ENCODE measurements around the gene GID4. TPM values are rescaled to one million over a fixed set of nuclear protein-coding genes. Genes with fewer than 3 reads are reported as not detected.
"Not testable (repeated sequence)": the region's sequence is repeated elsewhere in the genome, so short reads cannot be mapped to it uniquely, and the experiment has no call there.

GID4 gene
- total and polyA plus RNA-seq, 4 donors: 1.7 to 4.9 (median 3.7) TPM

DNA sequence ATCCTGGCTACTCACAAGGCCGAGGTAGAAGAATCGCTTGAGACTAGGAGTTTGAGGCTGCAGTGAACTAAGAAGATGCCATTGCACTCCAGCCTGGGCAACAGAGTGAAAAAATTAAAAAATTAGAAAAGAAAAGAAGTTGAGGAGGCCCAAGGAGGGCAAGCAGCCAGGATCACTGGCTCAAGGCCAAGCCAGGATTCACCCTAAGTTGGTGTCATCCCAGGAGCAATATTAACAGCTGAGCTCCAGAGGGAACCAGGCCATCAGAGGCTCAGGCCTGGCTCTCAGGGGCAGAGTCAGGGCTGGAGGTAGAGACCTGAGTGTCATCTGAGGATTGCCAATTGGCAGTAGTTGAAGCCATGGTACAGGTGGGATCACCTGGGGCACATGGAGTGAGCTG is 45.8 kb upstream of the GID4 start:
- H3K27ac ChIP-seq (ENCODE audit: low read depth in 1 of 2, low read length in 2 of 2): no peak overlapping the region
- H3K9me3 ChIP-seq (ENCODE audit: control insufficient read depth in 4 of 4, low read length in 3 of 4): no peaks in the 10 kb centered on the region
- H3K9ac ChIP-seq (ENCODE audit: low read depth in 1 of 2, low read length in 2 of 2): no peak overlapping the region
- H3K4me1 ChIP-seq (ENCODE audit: control insufficient read depth in 4 of 4, insufficient read depth in 4 of 4, low read length in 3 of 4): no peaks in the 10 kb centered on the region
- DNase-seq (ENCODE audit: low spot score): no peak
- 95% methylated on average over 2 of the region's 2 CpGs for WGBS
- no peaks in the 10 kb centered on the region for H3K36me3 ChIP-seq (ENCODE audit: control insufficient read depth in 4 of 4, insufficient read depth in 3 of 4, low read depth in 1 of 4, low read length in 3 of 4)
- H3K4me3 ChIP-seq (ENCODE audit: low read depth in 1 of 3, low read length in 3 of 3): no peak overlapping the region
- H3K27me3 ChIP-seq (ENCODE audit: control insufficient read depth in 4 of 4, insufficient read depth in 4 of 4, low read length in 3 of 4): no peaks in the 10 kb centered on the region
- TF ChIP-seq SP1 (IDR thresholded peaks at IDR 0.05) (no peak), YY1 (IDR thresholded peaks at IDR 0.05) (no peak), FOXA2 (IDR thresholded peaks at IDR 0.05) (no peak), NR2F2 (IDR thresholded peaks at IDR 0.05) (no peak), RAD21 (IDR thresholded peaks at IDR 0.05) (no peak), HNF4A (conservative IDR thresholded peaks at IDR 0.05) (no peak)
- TF ChIP-seq, protein P1, sequence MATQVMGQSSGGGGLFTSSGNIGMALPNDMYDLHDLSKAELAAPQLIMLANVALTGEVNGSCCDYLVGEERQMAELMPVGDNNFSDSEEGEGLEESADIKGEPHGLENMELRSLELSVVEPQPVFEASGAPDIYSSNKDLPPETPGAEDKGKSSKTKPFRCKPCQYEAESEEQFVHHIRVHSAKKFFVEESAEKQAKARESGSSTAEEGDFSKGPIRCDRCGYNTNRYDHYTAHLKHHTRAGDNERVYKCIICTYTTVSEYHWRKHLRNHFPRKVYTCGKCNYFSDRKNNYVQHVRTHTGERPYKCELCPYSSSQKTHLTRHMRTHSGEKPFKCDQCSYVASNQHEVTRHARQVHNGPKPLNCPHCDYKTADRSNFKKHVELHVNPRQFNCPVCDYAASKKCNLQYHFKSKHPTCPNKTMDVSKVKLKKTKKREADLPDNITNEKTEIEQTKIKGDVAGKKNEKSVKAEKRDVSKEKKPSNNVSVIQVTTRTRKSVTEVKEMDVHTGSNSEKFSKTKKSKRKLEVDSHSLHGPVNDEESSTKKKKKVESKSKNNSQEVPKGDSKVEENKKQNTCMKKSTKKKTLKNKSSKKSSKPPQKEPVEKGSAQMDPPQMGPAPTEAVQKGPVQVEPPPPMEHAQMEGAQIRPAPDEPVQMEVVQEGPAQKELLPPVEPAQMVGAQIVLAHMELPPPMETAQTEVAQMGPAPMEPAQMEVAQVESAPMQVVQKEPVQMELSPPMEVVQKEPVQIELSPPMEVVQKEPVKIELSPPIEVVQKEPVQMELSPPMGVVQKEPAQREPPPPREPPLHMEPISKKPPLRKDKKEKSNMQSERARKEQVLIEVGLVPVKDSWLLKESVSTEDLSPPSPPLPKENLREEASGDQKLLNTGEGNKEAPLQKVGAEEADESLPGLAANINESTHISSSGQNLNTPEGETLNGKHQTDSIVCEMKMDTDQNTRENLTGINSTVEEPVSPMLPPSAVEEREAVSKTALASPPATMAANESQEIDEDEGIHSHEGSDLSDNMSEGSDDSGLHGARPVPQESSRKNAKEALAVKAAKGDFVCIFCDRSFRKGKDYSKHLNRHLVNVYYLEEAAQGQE (IDR thresholded peaks at IDR 0.05): no peak

DNA sequence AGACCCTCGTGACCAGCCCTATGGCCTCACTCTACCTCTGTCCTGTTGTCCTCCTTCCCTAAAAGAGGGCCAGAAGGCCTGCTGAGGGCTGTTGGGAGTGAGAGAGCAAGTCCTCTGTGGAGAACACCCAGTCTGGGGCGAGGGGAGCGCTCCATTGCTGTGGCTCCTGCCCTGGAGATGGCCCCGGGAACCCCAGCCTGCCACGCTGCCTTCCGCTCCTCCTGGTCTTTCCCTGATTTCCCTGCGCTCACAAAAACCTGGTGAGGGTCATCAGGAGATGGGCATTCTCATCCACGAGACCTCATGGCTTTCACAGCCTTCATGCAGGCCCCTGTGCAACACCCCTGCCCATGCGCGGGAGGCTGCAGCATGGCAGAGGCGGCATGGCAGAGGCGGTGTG is 45.4 kb upstream of the GID4 start:
- DNase-seq (ENCODE audit: low spot score): no peak
- no peak overlapping the region for H3K4me3 ChIP-seq (ENCODE audit: low read depth in 1 of 3, low read length in 3 of 3)
- H3K9me3 ChIP-seq (ENCODE audit: control insufficient read depth in 4 of 4, low read length in 3 of 4): no peaks in the 10 kb centered on the region
- 97% methylated on average over 12 of the region's 12 CpGs for WGBS
- H3K27ac ChIP-seq (ENCODE audit: low read depth in 1 of 2, low read length in 2 of 2): no peak overlapping the region
- H3K27me3 ChIP-seq (ENCODE audit: control insufficient read depth in 4 of 4, insufficient read depth in 4 of 4, low read length in 3 of 4): no peaks in the 10 kb centered on the region
- H3K36me3 ChIP-seq (ENCODE audit: control insufficient read depth in 4 of 4, insufficient read depth in 3 of 4, low read depth in 1 of 4, low read length in 3 of 4): no peaks in the 10 kb centered on the region
- no peak overlapping the region for H3K9ac ChIP-seq (ENCODE audit: low read depth in 1 of 2, low read length in 2 of 2)
- no peaks in the 10 kb centered on the region for H3K4me1 ChIP-seq (ENCODE audit: control insufficient read depth in 4 of 4, insufficient read depth in 4 of 4, low read length in 3 of 4)
- TF ChIP-seq RXRA (IDR thresholded peaks at IDR 0.05) (no peak), FOXA1 (IDR thresholded peaks at IDR 0.05) (no peak), HNF4G (IDR thresholded peaks at IDR 0.05) (no peak), YY1 (IDR thresholded peaks at IDR 0.05) (no peak), SP1 (IDR thresholded peaks at IDR 0.05) (no peak), FOXA2 (IDR thresholded peaks at IDR 0.05) (no peak)

DNA sequence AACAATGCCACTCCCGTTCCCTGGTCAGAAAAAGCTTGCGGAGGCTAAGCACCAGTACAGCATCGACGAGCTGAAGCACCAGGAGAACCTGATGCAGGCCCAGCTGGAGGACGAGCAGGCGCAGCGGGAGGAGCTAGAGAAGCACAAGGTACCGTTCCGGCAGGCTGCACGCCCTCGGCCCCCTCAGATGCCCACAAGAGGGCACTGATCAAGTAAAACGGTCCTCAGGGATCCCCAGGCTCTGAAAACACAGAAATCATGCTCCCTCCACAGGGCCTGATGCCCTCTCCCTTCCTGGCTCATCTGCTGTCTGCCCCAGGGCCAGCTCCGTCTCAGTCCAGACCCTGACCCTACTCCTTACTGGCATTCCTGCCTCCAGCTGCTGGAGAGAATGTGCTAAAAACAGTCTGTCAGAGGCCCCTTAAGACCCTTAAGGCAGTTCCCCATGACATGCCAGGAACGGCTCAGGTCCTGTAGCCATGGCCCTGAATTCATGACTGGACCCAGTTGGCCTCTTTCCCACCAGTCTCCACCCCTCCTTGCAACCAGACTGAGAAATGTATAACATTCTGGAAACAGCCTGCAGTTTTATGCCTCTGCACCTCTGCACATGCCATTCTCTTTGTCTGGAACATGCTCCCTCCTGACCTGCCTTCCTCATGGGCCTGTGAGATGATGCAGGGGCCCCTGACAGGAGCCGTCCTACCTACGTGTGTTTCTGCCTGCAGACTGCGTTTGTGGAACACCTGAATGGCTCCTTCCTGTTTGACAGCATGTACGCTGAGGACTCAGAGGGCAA is 44.7 kb upstream of the GID4 start:
- Histone ChIP-seq H3K27me3 (ENCODE audit: control insufficient read depth in 4 of 4, insufficient read depth in 4 of 4, low read length in 3 of 4) (no peaks in the 10 kb centered on the region), H3K4me3 (ENCODE audit: low read depth in 1 of 3, low read length in 3 of 3) (no peak overlapping the region), H3K9me3 (ENCODE audit: control insufficient read depth in 4 of 4, low read length in 3 of 4) (no peaks in the 10 kb centered on the region), H3K36me3 (ENCODE audit: control insufficient read depth in 4 of 4, insufficient read depth in 3 of 4, low read depth in 1 of 4, low read length in 3 of 4) (no peaks in the 10 kb centered on the region), H3K27ac (ENCODE audit: low read depth in 1 of 2, low read length in 2 of 2) (no peak overlapping the region), H3K4me1 (ENCODE audit: control insufficient read depth in 4 of 4, insufficient read depth in 4 of 4, low read length in 3 of 4) (no peaks in the 10 kb centered on the region), H3K9ac (ENCODE audit: low read depth in 1 of 2, low read length in 2 of 2) (no peak overlapping the region)
- DNase-seq (ENCODE audit: low spot score): no peak
- WGBS: 79% methylated on average over 18 of the region's 18 CpGs
- peak; percentile 26 to 67 for TF ChIP-seq RAD21 (IDR thresholded peaks at IDR 0.05)
- TF ChIP-seq, protein P2, sequence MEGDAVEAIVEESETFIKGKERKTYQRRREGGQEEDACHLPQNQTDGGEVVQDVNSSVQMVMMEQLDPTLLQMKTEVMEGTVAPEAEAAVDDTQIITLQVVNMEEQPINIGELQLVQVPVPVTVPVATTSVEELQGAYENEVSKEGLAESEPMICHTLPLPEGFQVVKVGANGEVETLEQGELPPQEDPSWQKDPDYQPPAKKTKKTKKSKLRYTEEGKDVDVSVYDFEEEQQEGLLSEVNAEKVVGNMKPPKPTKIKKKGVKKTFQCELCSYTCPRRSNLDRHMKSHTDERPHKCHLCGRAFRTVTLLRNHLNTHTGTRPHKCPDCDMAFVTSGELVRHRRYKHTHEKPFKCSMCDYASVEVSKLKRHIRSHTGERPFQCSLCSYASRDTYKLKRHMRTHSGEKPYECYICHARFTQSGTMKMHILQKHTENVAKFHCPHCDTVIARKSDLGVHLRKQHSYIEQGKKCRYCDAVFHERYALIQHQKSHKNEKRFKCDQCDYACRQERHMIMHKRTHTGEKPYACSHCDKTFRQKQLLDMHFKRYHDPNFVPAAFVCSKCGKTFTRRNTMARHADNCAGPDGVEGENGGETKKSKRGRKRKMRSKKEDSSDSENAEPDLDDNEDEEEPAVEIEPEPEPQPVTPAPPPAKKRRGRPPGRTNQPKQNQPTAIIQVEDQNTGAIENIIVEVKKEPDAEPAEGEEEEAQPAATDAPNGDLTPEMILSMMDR (IDR thresholded peaks at IDR 0.05; ENCODE audit: low read depth, low read length, missing input control): peak; percentile 24
- no peak for TF ChIP-seq FOXA1 (IDR thresholded peaks at IDR 0.05)

DNA sequence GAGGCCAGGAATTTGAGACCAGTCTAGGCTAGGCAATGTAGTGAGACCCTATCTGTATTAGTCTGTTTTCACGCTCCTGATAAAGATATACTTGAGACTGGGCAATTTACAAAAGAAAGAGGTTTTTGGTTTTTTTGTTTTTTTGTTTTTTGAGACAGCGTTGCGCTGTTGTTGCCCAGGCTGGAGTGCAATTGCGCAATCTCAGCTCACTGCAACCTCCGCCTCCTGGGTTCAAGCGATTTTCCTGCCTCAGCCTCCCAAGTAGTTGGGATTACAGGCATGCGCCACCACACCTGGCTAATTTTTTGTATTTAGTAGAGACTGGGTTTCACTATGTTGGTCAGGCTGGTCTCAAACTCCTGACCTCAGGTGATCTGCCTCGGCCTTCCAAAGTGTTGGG is 43.3 kb upstream of the GID4 start:
- H3K4me3 ChIP-seq (ENCODE audit: low read depth in 1 of 3, low read length in 3 of 3); H3K4me1 ChIP-seq (ENCODE audit: control insufficient read depth in 4 of 4, insufficient read depth in 4 of 4, low read length in 3 of 4): not testable (repeated sequence)
- WGBS: 97% methylated on average over 8 of the region's 8 CpGs

More for the DNA sequence above, 43.3 kb upstream of the GID4 start:
- not testable (repeated sequence) for H3K27me3 ChIP-seq (ENCODE audit: control insufficient read depth in 4 of 4, insufficient read depth in 4 of 4, low read length in 3 of 4); H3K27ac ChIP-seq (ENCODE audit: low read depth in 1 of 2, low read length in 2 of 2); DNase-seq (ENCODE audit: low spot score); H3K36me3 ChIP-seq (ENCODE audit: control insufficient read depth in 4 of 4, insufficient read depth in 3 of 4, low read depth in 1 of 4, low read length in 3 of 4); H3K9me3 ChIP-seq (ENCODE audit: control insufficient read depth in 4 of 4, low read length in 3 of 4); H3K9ac ChIP-seq (ENCODE audit: low read depth in 1 of 2, low read length in 2 of 2)
